Type B pancreatic cell (in vitro differentiated cells): ENCODE measurements around the gene KIFC1. TPM values are rescaled to one million over a fixed set of nuclear protein-coding genes. Genes with fewer than 3 reads are reported as not detected.

Experiments
- DNase-seq: peaks from one replicate; pipeline ENCODE4 v3.0.0; 2021; ENCODE audit warnings: mixed read lengths; ENCODE audit not compliant: unreplicated experiment; ENCODE audit errors: extremely low spot score
- H3K27ac Mint-ChIP-seq: 2 replicates; pipeline ENCODE4 v1.8.0; 2021; ENCODE audit warnings: mild to moderate bottlenecking, mixed read lengths
- H3K27me3 Mint-ChIP-seq: 2 replicates; pipeline ENCODE4 v1.8.0; 2021; ENCODE audit warnings: mixed read lengths
- H3K36me3 Mint-ChIP-seq: 2 replicates; pipeline ENCODE4 v1.8.0; 2021; ENCODE audit warnings: mixed read lengths
- H3K4me1 Mint-ChIP-seq: one replicate; pipeline ENCODE4 v1.8.0; 2021; ENCODE audit warnings: mixed read lengths; ENCODE audit not compliant: unreplicated experiment
- H3K4me3 Mint-ChIP-seq: 2 replicates; pipeline ENCODE4 v1.8.0; 2021; ENCODE audit warnings: mild to moderate bottlenecking, mixed read lengths
- H3K9me3 Mint-ChIP-seq: 2 replicates; pipeline ENCODE4 v1.8.0; 2021; ENCODE audit warnings: mixed read lengths
- CTCF ChIP-seq: fragments of 200-600 bp; sonication (generic); conservative IDR thresholded peaks from 2 replicates; pipeline ENCODE4 v1.5.0; 2021; ENCODE audit warnings: antibody characterized with exemption, mild to moderate bottlenecking
- total RNA-seq: library from RNA; stranded (reverse); gene quantifications from 2 replicates; pipeline ENCODE4 v1.2.1, GENCODE V29; 2021; ENCODE audit warnings: low replicate concordance

Gene KIFC1
- total RNA-seq, 1 donor from 2014 or later = 67.7 TPM

- H3K9me3 Mint-ChIP-seq = no peaks in the 10 kb centered on the region
- no peak for DNase-seq
- H3K27ac Mint-ChIP-seq = peak within 1 kb of the TSS; percentile 97
- peaks cover 37% of the 10 kb centered on the region for H3K4me1 Mint-ChIP-seq
- H3K27me3 Mint-ChIP-seq = no peaks in the 10 kb centered on the region
- H3K4me3 Mint-ChIP-seq = peak within 1 kb of the TSS; percentile 93
- H3K36me3 Mint-ChIP-seq = peaks cover 10% of the 10 kb centered on the region
- TF ChIP-seq CTCF = no peak
These were observed 19.3 kb downstream of the KIFC1 start, which contains the start of gene PHF1 for GRCh38 chr6:33410711-33411631. Gene PHF1, plus strand, starts transcription at chr6:33411014. Its CDS starts 1,250 bp downstream, at chr6:33412264.

- TF ChIP-seq CTCF = no peak
- H3K4me3 Mint-ChIP-seq = peak overlapping the region; percentile 85
- H3K9me3 Mint-ChIP-seq = no peaks in the 10 kb centered on the region
- no peak for DNase-seq
- no peaks in the 10 kb centered on the region for H3K27me3 Mint-ChIP-seq
- peaks cover 44% of the 10 kb centered on the region for H3K4me1 Mint-ChIP-seq
- peaks cover 10% of the 10 kb centered on the region for H3K36me3 Mint-ChIP-seq
- H3K27ac Mint-ChIP-seq = peak overlapping the region; percentile 81
These were observed 20.0 kb downstream of the KIFC1 start for GRCh38 chr6:33411632-33412005.

GRCh38 chr6:33412140-33413009, 20.8 kb downstream of the KIFC1 start:
- no peak for TF ChIP-seq CTCF
- Mint-ChIP-seq H3K27me3 (no peaks in the 10 kb centered on the region), H3K4me3 (peak overlapping the region; percentile 76), H3K9me3 (no peaks in the 10 kb centered on the region), H3K4me1 (peaks cover 46% of the 10 kb centered on the region), H3K36me3 (peaks cover 10% of the 10 kb centered on the region), H3K27ac (peak overlapping the region; percentile 70)
- DNase-seq = no peak

GRCh38 chr6:33413241-33414120, 21.9 kb downstream of the KIFC1 start:
- Mint-ChIP-seq H3K27ac (peak overlapping the region; percentile 70), H3K4me3 (peak overlapping the region; percentile 76), H3K9me3 (no peaks in the 10 kb centered on the region), H3K4me1 (peaks cover 51% of the 10 kb centered on the region), H3K27me3 (peaks cover 3% of the 10 kb centered on the region), H3K36me3 (peaks cover 10% of the 10 kb centered on the region)
- TF ChIP-seq CTCF = no peak
- DNase-seq = no peak
